ENCODE measurements around the gene APBB2.

GRCh38 chr4:41122309-41122708 is 92.0 kb downstream of the APBB2 start:
- TF ChIP-seq ZNF121 (CRISPR knock-in tag; IDR thresholded peaks at IDR 0.05) = no peak
- TF ChIP-seq, protein P1, sequence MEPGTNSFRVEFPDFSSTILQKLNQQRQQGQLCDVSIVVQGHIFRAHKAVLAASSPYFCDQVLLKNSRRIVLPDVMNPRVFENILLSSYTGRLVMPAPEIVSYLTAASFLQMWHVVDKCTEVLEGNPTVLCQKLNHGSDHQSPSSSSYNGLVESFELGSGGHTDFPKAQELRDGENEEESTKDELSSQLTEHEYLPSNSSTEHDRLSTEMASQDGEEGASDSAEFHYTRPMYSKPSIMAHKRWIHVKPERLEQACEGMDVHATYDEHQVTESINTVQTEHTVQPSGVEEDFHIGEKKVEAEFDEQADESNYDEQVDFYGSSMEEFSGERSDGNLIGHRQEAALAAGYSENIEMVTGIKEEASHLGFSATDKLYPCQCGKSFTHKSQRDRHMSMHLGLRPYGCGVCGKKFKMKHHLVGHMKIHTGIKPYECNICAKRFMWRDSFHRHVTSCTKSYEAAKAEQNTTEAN (CRISPR knock-in tag; IDR thresholded peaks at IDR 0.05) = no peak
- TF ChIP-seq TEAD4 (CRISPR knock-in tag; IDR thresholded peaks at IDR 0.05) = no peak
- TF ChIP-seq, protein P2, sequence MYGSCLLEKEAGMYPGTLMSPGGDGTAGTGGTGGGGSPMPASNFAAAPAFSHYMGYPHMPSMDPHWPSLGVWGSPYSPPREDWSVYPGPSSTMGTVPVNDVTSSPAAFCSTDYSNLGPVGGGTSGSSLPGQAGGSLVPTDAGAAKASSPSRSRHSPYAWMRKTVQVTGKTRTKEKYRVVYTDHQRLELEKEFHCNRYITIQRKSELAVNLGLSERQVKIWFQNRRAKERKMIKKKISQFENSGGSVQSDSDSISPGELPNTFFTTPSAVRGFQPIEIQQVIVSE (CRISPR knock-in tag; IDR thresholded peaks at IDR 0.05; ENCODE audit: borderline replicate concordance) = no peak
- TF ChIP-seq, protein P3, sequence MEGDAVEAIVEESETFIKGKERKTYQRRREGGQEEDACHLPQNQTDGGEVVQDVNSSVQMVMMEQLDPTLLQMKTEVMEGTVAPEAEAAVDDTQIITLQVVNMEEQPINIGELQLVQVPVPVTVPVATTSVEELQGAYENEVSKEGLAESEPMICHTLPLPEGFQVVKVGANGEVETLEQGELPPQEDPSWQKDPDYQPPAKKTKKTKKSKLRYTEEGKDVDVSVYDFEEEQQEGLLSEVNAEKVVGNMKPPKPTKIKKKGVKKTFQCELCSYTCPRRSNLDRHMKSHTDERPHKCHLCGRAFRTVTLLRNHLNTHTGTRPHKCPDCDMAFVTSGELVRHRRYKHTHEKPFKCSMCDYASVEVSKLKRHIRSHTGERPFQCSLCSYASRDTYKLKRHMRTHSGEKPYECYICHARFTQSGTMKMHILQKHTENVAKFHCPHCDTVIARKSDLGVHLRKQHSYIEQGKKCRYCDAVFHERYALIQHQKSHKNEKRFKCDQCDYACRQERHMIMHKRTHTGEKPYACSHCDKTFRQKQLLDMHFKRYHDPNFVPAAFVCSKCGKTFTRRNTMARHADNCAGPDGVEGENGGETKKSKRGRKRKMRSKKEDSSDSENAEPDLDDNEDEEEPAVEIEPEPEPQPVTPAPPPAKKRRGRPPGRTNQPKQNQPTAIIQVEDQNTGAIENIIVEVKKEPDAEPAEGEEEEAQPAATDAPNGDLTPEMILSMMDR (IDR thresholded peaks at IDR 0.05) = no peak
- TF ChIP-seq ESRRA (CRISPR knock-in tag; IDR thresholded peaks at IDR 0.05; ENCODE audit: borderline replicate concordance) = no peak
- TF ChIP-seq TCF7 (CRISPR knock-in tag; IDR thresholded peaks at IDR 0.05; ENCODE audit: low read depth) = no peak
- no peak for TF ChIP-seq ATF6 (CRISPR knock-in tag; IDR thresholded peaks at IDR 0.05)
- TF ChIP-seq MXD4 (CRISPR knock-in tag; IDR thresholded peaks at IDR 0.05; ENCODE audit: borderline replicate concordance) = no peak
- TF ChIP-seq SP1 (CRISPR knock-in tag; conservative IDR thresholded peaks at IDR 0.05) = no peak
- TF ChIP-seq CREB1 (CRISPR knock-in tag; IDR thresholded peaks at IDR 0.05) = no peak
